Mucosa of descending colon (tissue), 3 donors: Measurements from ENCODE around the gene RIOK3. TPM values are rescaled to one million over a fixed set of nuclear protein-coding genes. Genes with fewer than 3 reads are reported as not detected.

Source experiments
- ATAC-seq: fragments of 200-7000 bp; cut with Tn5 transposase; one replicate; pipeline ENCODE4 v1.9.1; 2020; ENCODE audit warnings: mild to moderate bottlenecking, moderate library complexity
- DNase-seq, 3 donors: peaks; one replicate each; pipeline ENCODE4 v3.0.0-alpha.2; 2020
- H3K36me3 ChIP-seq: fragments of 200-600 bp; one replicate; pipeline ENCODE4 v1.8.0; 2021; ENCODE audit warnings: low read depth, mild to moderate bottlenecking
- H3K4me1 ChIP-seq: fragments of 200-600 bp; one replicate; pipeline ENCODE4 v1.8.0; 2021; ENCODE audit warnings: low read depth, mild to moderate bottlenecking
- H3K4me3 ChIP-seq: fragments of 200-600 bp; one replicate; pipeline ENCODE4 v1.8.0; 2021; ENCODE audit warnings: mild to moderate bottlenecking
- H3K9me3 ChIP-seq: fragments of 200-600 bp; one replicate; pipeline ENCODE4 v1.8.0; 2021; ENCODE audit warnings: mild to moderate bottlenecking
- intact Hi-C, 2 donors: fragments of 100-400 bp; cut with DNase I in 1 of 2; cut with micrococcal nuclease in 1 of 2; formaldehyde crosslinking; loops; one replicate each; pipeline versions ENCODE4 v1.11.0 to v1.11.1; 2022; cut with DNase I, micrococcal nuclease
- total RNA-seq, 3 donors: library from RNA; stranded (reverse); fragmentation: NEBNext Ultra II Directional in 2 of 3; extraction: Animal tissue kit (Norgen Biotek cat#: 25700) in 2 of 3; gene quantifications; one replicate each; pipeline versions ENCODE4 v1.2.1 to v1.2.4, GENCODE V29; 2021 to 2023
- TF ChIP-seq, protein P1 (sequence below): fragments of 200-600 bp; IDR thresholded peaks from one replicate; pipeline ENCODE4 v1.8.0; 2022; ENCODE audit warnings: antibody characterized with exemption, mild to moderate bottlenecking
- donor health status: DM: no; HTN: no; CAD: no; lungs with moderate emphysema.
- donor health status: DM: no; HTN: no; CAD: no.
- donor health status: DM: no; HTN: yes; CAD: no.

RIOK3 gene
- total RNA-seq, 3 donors from 2014 or later: 96.3 to 176 (median 171) TPM

DNA sequence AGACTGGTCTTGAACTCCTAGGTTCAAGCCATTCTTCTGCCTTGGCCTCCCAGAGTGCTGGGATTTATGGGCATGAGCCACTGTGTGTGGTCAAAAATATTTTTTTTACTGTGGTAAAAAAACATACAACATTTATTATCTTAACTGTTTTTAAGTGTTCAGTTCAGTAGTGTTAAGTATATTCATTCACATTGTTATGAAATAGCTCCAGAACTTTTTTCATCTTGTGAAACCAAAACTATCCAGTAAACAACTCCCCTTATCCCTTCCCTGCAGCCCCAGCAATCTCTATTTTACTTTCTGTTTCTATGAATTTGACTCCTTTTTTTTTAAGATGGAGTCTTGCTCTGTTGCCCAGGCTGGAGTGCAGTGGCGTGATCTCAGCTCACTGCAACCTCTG lies 59.6 kb downstream of the RIOK3 start:
- Histone ChIP-seq H3K9me3 (no peaks in the 10 kb centered on the region), H3K36me3 (no peaks in the 10 kb centered on the region), H3K4me1 (no peaks in the 10 kb centered on the region), H3K4me3 (no peak overlapping the region)
- intact Hi-C loops: no loop called here
- ATAC-seq (no peak), DNase-seq (no peak)
- TF ChIP-seq, protein P1, sequence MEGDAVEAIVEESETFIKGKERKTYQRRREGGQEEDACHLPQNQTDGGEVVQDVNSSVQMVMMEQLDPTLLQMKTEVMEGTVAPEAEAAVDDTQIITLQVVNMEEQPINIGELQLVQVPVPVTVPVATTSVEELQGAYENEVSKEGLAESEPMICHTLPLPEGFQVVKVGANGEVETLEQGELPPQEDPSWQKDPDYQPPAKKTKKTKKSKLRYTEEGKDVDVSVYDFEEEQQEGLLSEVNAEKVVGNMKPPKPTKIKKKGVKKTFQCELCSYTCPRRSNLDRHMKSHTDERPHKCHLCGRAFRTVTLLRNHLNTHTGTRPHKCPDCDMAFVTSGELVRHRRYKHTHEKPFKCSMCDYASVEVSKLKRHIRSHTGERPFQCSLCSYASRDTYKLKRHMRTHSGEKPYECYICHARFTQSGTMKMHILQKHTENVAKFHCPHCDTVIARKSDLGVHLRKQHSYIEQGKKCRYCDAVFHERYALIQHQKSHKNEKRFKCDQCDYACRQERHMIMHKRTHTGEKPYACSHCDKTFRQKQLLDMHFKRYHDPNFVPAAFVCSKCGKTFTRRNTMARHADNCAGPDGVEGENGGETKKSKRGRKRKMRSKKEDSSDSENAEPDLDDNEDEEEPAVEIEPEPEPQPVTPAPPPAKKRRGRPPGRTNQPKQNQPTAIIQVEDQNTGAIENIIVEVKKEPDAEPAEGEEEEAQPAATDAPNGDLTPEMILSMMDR: no peak

DNA sequence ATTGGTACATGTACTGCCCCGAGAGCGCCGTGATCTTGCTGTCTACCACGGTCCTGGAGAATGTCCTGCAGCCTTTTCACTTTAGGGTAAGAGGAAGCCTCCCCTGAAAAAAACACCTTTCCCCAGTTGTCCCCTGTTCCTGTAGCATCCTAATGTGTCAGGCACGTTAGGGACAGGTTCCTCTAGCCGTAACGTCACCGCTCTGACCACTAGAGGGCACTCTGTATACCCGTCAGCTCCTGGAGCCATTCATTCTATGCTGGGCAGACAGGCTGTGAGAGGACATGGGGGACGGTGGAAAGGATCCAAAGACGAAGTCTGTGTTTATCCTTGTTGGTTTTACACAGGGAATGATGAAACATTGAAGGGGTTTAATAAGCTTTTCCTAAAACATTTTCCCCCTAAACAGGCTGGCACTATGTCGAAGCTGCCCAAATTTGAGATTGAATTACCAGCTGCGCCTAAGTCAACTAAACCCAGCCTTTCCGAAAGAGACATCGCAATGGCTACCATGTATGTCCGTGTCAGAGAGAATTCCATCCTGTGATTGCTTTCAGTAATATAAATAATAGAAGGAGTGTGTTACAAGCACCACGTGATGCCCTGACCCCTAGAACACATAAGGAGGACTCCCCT lies 62.9 kb downstream of the RIOK3 start:
- ATAC-seq (peak; percentile 99), DNase-seq (peak in 2 of 3 donors; percentile 70 to 89)
- no peaks in the 10 kb centered on the region for H3K9me3 ChIP-seq
- H3K4me1 ChIP-seq: no peaks in the 10 kb centered on the region
- no peaks in the 10 kb centered on the region for H3K36me3 ChIP-seq
- intact Hi-C loops: no loop called here
- TF ChIP-seq, protein P1: peak; percentile 57
- no peak overlapping the region for H3K4me3 ChIP-seq

DNA sequence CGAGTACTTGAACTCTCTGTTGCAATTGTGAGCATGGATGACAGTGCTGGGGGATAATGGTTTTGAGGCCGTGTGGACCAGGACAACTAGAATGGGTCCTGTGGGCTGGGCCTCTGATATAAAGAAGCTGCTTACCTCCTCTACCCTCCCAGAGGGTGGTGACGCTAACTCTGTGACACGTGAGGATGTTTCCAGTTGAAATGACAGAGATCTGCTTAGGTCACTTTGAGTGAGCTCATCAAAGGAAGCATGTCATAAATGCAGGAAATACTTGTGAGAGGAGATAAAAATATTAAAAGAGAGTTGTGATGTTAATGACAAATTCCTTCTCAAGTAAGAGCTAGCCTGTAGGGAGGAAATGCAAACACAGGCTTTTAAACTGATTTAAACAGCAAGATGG lies 66.6 kb downstream of the RIOK3 start:
- Histone ChIP-seq H3K4me1 (no peaks in the 10 kb centered on the region), H3K4me3 (no peak overlapping the region), H3K36me3 (no peaks in the 10 kb centered on the region), H3K9me3 (no peaks in the 10 kb centered on the region)
- TF ChIP-seq, protein P1: no peak
- ATAC-seq (no peak), DNase-seq (no peak)
- intact Hi-C loops: loop anchor here in 1 of 2 donors (10.0 kb wide), 1 partner anchor 65 kb away; the partner anchor contains the start of gene NPC1

DNA sequence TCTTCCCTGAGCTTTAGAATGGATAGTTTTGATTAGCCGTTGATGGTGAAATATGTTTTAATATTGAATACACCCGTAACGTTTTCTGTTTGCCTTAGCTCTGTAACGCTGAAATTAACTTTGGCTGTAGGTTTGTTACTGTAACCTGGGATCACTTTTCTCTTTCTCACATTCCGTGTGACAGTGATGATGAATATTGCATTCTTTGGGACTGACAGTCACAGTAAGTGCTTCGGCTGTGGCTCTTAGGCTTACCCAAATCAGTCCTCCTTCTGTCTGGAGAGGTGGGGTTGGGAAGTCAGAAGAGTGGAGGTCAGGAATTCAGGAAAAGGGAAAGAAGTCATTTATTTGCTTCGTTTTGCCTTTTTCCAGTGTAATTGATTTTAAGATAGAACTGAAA lies 68.2 kb downstream of the RIOK3 start:
- H3K9me3 ChIP-seq: no peaks in the 10 kb centered on the region
- TF ChIP-seq, protein P1: no peak
- intact Hi-C loops: loop anchor here in 1 of 2 donors (10.0 kb wide), 1 partner anchor 64 kb away; the partner anchor contains the start of gene NPC1

DNA sequence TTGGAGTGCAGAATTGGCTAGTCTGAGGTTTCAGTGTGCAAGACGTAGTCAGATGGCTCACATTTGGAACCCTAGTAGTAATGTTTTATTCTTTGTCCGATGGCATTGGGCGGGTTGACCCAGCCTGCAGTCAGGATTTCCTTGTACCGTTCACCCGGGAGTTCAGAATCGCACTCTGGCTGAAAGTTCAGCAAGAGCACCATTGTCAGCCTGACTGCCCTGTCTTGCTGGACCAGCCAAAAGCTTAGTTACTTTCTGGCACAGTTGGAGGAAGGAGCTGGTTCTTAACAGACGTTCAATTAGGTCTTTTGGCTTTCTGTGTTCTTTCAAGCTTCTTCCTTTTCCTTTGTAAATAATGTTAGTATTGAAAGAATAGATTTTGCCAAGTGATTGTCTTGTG lies 68.8 kb downstream of the RIOK3 start:
- no peak for ATAC-seq
- Histone ChIP-seq H3K36me3 (no peaks in the 10 kb centered on the region), H3K9me3 (no peaks in the 10 kb centered on the region), H3K4me3 (no peak overlapping the region), H3K4me1 (no peaks in the 10 kb centered on the region)
- TF ChIP-seq, protein P1: no peak
- intact Hi-C loops: loop anchor here in 1 of 2 donors (10.0 kb wide), 1 partner anchor 63 kb away; the partner anchor contains the start of gene NPC1
- DNase-seq: no peak

More for the DNA sequence above, 68.2 kb downstream of the RIOK3 start:
- DNase-seq: no peak
- ATAC-seq: no peak
- H3K36me3 ChIP-seq: no peaks in the 10 kb centered on the region
- H3K4me1 ChIP-seq: no peaks in the 10 kb centered on the region
- H3K4me3 ChIP-seq: no peak overlapping the region
